ENCODE results near the gene RMND1. TPM values are rescaled to one million over a fixed set of nuclear protein-coding genes. Genes with fewer than 3 reads are reported as not detected.

The RMND1 gene
- total and polyA plus RNA-seq, 2 of the 13 experiments (the other 11 are each of a cell fraction or from before 2014, with no cell fraction given) = 34.0 to 72.5 TPM

GRCh38 chr6:151374036-151374683, 77.8 kb downstream of the RMND1 start (continued):
- no peak for TF ChIP-seq SMAD9 (CRISPR knock-in tag; IDR thresholded peaks at IDR 0.05)
- no peak for TF ChIP-seq TERF1 (CRISPR knock-in tag; IDR thresholded peaks at IDR 0.05)
- TF ChIP-seq ZNF792 (CRISPR knock-in tag; IDR thresholded peaks at IDR 0.05) = no peak
- TF ChIP-seq ZFP90 (CRISPR knock-in tag; IDR thresholded peaks at IDR 0.05; ENCODE audit: borderline replicate concordance) = no peak
- 0 out of 2 replicates have a peak, but pooled peaks have one; percentile 34 for TF ChIP-seq HDAC1 (CRISPR knock-in tag; IDR thresholded peaks at IDR 0.05)
- TF ChIP-seq ZNF816 (CRISPR knock-in tag; IDR thresholded peaks at IDR 0.05; ENCODE audit: borderline replicate concordance) = 0 out of 2 replicates have a peak, but pooled peaks have one; percentile 2
- 0 out of 2 replicates have a peak, but pooled peaks have one; percentile 35 for TF ChIP-seq HDAC2 (CRISPR knock-in tag; IDR thresholded peaks at IDR 0.05)
- TF ChIP-seq PHF21A (CRISPR knock-in tag; IDR thresholded peaks at IDR 0.05) = no peak
- TF ChIP-seq FOSL2 (CRISPR knock-in tag; IDR thresholded peaks at IDR 0.05) = no peak
- TF ChIP-seq ZNF772 (CRISPR knock-in tag; IDR thresholded peaks at IDR 0.05) = no peak
- TF ChIP-seq ZNF20 (CRISPR knock-in tag; IDR thresholded peaks at IDR 0.05) = no peak
- TF ChIP-seq CEBPG (CRISPR knock-in tag; IDR thresholded peaks at IDR 0.05) = peak; percentile 58
- peak; percentile 50; the same call in 1 of the 2 replicates for TF ChIP-seq MIXL1 (CRISPR knock-in tag; IDR thresholded peaks at IDR 0.05)
- peak; percentile 47; the same call in 1 of the 2 replicates for TF ChIP-seq HOXA3 (CRISPR knock-in tag; IDR thresholded peaks at IDR 0.05)
- no peak for TF ChIP-seq AGO2 (optimal IDR thresholded peaks at IDR 0.05; ENCODE audit: low read depth, low read length)
- no peak for TF ChIP-seq MZF1 (CRISPR knock-in tag; IDR thresholded peaks at IDR 0.05; ENCODE audit: borderline replicate concordance)
- peak; percentile 32; the same call in 1 of the 2 replicates for TF ChIP-seq SP5 (CRISPR knock-in tag; IDR thresholded peaks at IDR 0.05; ENCODE audit: borderline replicate concordance, low read depth)
- no peak for TF ChIP-seq CC2D1A (CRISPR knock-in tag; IDR thresholded peaks at IDR 0.05)
- TF ChIP-seq ZBTB38 (CRISPR knock-in tag; IDR thresholded peaks at IDR 0.05) = peak; percentile 31; the same call in 1 of the 2 replicates
- TF ChIP-seq ELF3 (CRISPR knock-in tag; IDR thresholded peaks at IDR 0.05) = peak; percentile 80
- TF ChIP-seq ZNF646 (CRISPR knock-in tag; IDR thresholded peaks at IDR 0.05) = no peak
- no peak for TF ChIP-seq ZNF790 (CRISPR knock-in tag; IDR thresholded peaks at IDR 0.05; ENCODE audit: borderline replicate concordance)
- peak; percentile 87 to 92 for TF ChIP-seq NR2F1 (CRISPR knock-in tag; IDR thresholded peaks at IDR 0.05)
- TF ChIP-seq HNF4G (IDR thresholded peaks at IDR 0.05; ENCODE audit: borderline replicate concordance, low read depth, low read length) = 0 out of 2 replicates have a peak, but pooled peaks have one; percentile 16
- TF ChIP-seq HNF4G (CRISPR knock-in tag; IDR thresholded peaks at IDR 0.05; ENCODE audit: borderline replicate concordance, low read depth) = no peak
- TF ChIP-seq ONECUT2 (CRISPR knock-in tag; IDR thresholded peaks at IDR 0.05) = peak; percentile 84

All from HepG2 (cell line).